HG02973 (cell line): Measurements from ENCODE around the gene DHX40.
"Not testable (repeated sequence)": the region's sequence is repeated elsewhere in the genome, so short reads cannot be mapped to it uniquely, and the experiment has no call there.

ENCODE experiments used
- ATAC-seq: cut with Tn5 transposase; IDR thresholded peaks from one replicate; pipeline ENCODE4 v1.9.1; 2021; ENCODE audit warnings: moderate library complexity; ENCODE audit not compliant: unreplicated experiment

DHX40 gene

GRCh38 chr17:59627274-59627673 is 61.9 kb downstream of the DHX40 start:
- no peak for ATAC-seq

GRCh38 chr17:59627770-59628171 is 62.4 kb downstream of the DHX40 start:
- ATAC-seq: peak; percentile 37

GRCh38 chr17:59629174-59629573 is 63.8 kb downstream of the DHX40 start:
- ATAC-seq: no peak

GRCh38 chr17:59631276-59631675 is 65.9 kb downstream of the DHX40 start:
- no peak for ATAC-seq

GRCh38 chr17:59632398-59632797 is 67.0 kb downstream of the DHX40 start:
- ATAC-seq: no peak

- ATAC-seq: no peak
Measured at GRCh38 chr17:59633658-59634359, 68.4 kb downstream of the DHX40 start.

- no peak for ATAC-seq
Measured at GRCh38 chr17:59634632-59635541, 69.5 kb downstream of the DHX40 start.

- ATAC-seq: no peak
Measured at GRCh38 chr17:59637611-59638310, 72.4 kb downstream of the DHX40 start.

- ATAC-seq: no peak
Measured at GRCh38 chr17:59638553-59638952, 73.1 kb downstream of the DHX40 start.

GRCh38 chr17:59641799-59642484 is 76.5 kb downstream of the DHX40 start:
- ATAC-seq: peak; percentile 80

- no peak for ATAC-seq
Measured at GRCh38 chr17:59642565-59642964, 77.2 kb downstream of the DHX40 start.

- no peak for ATAC-seq
Measured at GRCh38 chr17:59643159-59644140, 78.0 kb downstream of the DHX40 start.

GRCh38 chr17:59647288-59647687 is 81.9 kb downstream of the DHX40 start:
- no peak for ATAC-seq

GRCh38 chr17:59649886-59650285 is 84.5 kb downstream of the DHX40 start:
- ATAC-seq: no peak

GRCh38 chr17:59650642-59651041 is 85.2 kb downstream of the DHX40 start:
- no peak for ATAC-seq

GRCh38 chr17:59651346-59651745 is 85.9 kb downstream of the DHX40 start:
- ATAC-seq: no peak

GRCh38 chr17:59652119-59652518 is 86.7 kb downstream of the DHX40 start:
- no peak for ATAC-seq

- not testable (repeated sequence) for ATAC-seq
Measured at GRCh38 chr17:59656624-59657023, 91.2 kb downstream of the DHX40 start.
